GM21515 (cell line): Measurements from ENCODE around the gene BMP10.

ENCODE experiments used
- ATAC-seq: cut with Tn5 transposase; IDR thresholded peaks from one replicate; pipeline ENCODE4 v1.9.1; 2021; ENCODE audit not compliant: unreplicated experiment

BMP10 gene

GRCh38 chr2:68853915-68854314 lies 17.3 kb downstream of the BMP10 start:
- no peak for ATAC-seq

DNA sequence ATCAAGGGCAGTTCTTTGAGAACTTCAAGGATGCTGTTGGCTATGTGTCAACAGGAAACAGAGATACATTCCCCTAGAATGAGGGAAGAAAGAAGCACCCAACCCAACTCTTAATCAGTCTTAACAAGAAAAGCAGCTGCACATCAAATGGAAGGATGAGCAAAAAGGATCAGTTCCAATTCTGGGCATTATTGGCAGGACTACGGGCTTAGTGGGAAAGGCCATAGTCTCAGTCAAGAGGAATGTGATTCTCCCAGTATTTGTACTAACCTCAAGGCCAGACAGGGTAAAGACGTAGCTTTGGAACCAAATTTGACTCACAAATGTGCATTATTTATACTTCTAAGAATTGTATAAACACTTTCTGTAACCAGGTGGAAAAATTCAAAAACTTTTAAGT lies 18.2 kb downstream of the BMP10 start:
- ATAC-seq: no peak

DNA sequence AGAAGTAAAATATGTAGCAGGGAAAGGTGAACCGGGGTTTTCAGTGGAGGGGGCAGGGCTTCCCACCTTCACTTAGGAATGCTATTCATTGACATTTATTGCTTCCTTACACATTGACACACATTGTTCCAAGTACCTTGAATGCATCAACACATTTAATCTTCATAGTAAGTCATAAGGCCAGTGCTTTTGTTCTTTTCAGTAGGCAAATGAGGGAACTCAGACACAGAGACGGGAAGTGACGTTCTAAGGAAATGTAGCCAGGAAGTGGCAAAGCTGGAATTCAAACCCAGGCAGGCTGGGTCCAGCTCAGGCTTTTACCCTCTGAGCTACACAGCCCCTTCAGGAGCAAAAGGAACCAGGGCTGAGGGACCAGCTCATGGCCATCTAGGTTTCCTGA lies 20.7 kb downstream of the BMP10 start:
- ATAC-seq: no peak

DNA sequence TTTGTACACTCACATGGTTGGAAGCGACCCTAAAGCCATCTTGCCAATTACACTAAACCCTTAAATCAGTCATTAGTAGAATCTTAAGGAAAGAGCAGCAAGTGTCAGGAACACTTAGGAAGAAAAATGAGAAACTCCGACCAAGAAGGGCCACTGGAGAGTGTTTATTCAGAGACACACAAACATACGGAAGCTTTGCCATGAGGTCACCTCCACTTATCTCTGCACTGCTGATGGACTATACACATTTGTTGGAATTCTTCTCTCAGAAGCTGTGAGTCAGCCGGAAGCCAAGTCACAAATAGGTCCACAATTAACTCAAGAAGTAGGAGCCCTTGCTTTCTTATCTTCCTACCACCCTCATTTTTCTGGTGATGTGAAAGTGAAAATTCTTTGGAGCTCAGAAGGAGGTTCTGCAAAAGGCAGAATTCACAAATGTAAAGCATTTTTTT lies 21.6 kb downstream of the BMP10 start:
- ATAC-seq: no peak

GRCh38 chr2:68847751-68848150 lies 23.4 kb downstream of the BMP10 start:
- ATAC-seq: no peak

DNA sequence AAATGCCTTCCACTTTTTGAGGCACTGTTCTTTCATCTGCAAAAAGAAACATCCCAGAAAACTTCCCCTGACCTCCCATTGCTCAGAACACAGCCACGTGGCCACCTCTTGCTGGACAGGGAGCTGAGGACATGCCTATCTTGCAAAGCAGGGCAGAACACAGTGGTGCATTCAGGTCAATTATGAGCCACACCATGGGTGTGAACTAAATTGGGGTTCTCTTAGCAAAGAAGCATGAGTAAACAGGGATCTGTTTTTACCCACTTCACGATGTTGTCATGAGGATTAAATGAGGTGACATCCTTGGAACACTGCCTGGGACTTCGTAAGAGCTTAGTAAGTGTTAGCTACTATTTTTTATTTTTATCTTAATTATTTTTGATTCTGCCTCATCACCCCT lies 25.1 kb downstream of the BMP10 start:
- ATAC-seq: no peak

DNA sequence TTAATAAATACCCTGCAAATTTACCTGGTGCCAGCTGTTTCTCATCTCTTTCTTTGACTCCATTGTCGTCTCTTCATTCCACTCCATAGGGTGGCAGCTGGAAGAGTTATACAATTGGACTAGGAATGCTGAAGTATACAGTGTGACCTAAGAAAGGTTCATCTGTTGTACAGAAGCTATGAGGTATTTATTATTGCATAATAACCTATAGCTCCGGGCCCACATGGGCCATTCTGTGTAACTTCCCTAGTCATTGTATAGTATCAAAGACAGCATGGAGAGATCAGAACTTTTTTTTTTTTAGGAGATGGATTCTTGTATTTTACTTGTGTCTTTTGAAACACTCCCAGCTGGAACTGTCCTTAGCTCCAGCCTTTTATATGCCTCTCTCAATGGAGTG lies 26.2 kb downstream of the BMP10 start:
- no peak for ATAC-seq

DNA sequence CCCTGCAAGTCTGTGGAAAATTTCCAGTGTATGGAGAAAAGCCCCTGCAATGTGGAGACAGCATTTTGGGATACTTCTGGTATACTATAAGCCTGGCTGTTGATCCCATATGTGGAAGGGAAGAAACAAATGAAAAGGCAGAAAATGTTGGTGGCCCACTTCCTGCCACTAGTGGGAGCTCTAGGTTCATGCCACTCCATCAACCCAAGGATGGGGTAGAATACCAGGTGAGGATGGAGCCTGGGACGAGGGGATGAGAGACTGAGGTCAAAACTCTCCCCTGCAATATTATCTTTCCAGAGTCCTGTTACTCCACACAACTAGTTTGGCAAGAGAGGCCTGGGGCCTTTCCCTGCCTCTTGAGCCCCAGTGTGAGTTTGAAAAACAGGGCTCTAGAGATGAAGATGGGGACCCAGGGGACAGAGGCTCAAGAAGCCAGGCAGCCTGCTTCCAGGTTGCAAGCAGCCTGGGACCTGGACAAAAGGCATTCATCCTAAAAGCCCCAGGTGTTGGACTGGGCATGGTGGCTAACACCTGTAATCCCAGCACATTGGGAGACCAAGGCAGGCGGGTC lies 31.9 kb downstream of the BMP10 start:
- ATAC-seq: no peak

DNA sequence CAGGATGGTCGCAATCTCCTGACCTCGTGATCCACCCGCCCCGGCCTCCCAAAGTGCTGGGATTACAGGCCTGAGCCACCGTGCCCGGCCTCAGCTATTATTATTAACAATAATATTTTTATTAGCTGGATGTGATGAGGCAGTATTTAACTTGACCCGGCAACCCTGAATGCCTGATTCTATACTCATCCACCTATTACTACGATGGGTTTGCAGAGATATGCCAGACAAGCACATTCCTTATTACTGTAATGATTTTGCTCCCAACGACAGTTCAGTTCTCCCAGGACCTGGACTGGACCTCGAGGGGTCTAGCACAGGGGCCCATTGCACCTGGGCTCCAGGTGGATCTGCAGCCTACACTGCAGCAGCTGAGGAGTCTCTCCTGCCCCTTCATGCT lies 32.6 kb downstream of the BMP10 start:
- no peak for ATAC-seq

DNA sequence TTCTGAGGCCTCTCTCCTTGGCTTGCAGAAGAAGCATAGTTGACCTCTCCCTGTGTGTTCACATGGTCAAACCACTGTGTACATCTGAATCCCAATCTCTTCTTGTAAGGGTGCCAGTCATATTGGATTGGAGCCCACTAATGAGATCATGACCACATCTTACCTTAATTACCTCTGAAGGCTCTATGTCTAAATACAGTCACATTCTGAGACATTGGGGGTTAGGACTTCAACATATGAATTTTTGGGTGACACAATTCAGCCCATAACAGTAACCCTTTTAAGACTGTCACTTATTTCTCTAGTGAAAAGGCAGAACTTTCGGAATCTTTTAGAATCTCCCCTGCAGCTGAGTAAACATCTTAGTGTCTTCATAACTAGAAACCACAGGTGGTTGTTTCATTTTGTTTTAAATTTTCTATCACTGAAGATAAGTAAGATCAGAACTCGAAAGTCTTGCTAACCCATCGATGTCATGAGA lies 33.3 kb downstream of the BMP10 start:
- ATAC-seq: no peak

DNA sequence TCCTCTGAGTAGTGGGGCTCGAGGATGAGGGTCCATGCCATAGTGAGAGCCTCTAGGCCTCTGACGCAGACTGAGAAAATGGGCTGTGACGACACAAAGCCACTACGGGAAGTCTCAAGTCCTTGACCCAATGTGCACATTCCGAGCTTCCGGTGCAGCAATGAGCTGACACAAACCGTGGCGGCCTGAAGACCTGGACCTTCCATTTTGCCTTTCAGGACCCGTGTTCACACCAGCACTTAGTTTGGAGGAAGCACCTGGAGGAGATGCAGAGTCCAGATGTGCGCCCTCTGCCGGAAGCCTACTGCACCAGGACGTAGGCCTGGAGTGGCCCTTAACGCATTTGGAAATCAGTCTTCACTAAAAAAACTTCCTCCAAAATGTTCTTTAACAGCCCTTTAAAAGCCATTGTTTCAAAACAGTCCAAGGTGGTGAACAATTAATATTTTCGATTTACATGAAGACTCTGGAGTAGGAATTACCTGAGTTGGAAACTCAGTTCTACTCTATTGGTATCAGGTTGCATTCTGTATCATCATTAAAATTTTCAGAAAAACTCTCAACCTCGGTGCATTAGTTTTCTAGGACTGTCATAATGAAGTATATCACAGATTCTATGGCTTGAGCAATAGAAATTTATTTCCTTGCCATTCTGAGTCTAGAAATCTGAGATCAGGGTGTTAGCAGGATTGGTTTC lies 33.9 kb downstream of the BMP10 start:
- ATAC-seq: peak; percentile 55

GRCh38 chr2:68835621-68836020 lies 35.6 kb downstream of the BMP10 start:
- ATAC-seq: no peak

GRCh38 chr2:68834737-68835376 lies 36.3 kb downstream of the BMP10 start:
- no peak for ATAC-seq

DNA sequence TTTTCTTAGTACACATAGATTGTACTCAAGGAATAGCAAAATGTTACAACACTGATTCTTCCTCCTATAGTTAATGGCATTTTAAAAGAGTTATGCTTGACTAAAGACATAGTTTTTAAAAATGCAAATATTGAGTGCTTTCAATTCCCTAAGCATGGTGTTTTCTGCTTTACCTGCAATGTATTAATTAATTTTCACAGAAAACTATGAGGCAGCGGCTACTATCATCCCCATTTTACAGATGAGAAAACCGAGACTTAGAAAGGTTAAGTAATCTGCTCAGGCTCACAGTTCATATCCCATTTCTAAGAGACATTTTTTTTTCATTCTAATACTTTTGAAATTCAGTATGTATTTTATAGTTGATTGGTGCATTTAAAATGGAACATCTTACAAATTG lies 38.0 kb downstream of the BMP10 start:
- no peak for ATAC-seq

- ATAC-seq: peak; percentile 50
These were observed 38.8 kb downstream of the BMP10 start for GRCh38 chr2:68832233-68832869.

DNA sequence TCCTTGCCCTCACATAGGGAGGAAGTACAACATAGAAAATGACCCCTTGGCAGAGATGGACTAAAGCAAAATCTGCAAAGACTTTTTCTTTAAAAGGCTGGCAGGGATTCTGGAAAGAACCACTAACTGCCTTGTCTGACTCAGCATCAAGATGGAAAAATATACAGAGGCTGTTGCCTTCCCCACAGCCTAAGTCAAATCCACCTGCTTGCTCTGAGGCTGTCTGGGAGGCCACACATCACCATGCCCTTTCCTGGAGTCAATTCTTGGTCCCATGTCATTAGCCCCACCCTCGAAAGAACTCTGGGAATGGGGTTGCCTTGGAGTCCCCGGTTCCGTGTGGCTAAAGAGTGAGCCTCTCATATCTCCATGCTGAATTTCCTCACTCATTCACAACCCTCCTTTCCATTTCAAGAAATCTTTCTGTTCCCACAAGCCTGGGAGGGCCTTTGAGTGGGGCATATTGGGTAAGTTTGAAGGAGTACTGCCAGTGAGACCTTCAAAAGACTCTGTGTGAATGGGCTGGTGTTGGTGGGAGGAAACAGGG lies 39.4 kb downstream of the BMP10 start:
- ATAC-seq: no peak

- ATAC-seq: no peak
These were observed 41.4 kb downstream of the BMP10 start for GRCh38 chr2:68829749-68830148.

DNA sequence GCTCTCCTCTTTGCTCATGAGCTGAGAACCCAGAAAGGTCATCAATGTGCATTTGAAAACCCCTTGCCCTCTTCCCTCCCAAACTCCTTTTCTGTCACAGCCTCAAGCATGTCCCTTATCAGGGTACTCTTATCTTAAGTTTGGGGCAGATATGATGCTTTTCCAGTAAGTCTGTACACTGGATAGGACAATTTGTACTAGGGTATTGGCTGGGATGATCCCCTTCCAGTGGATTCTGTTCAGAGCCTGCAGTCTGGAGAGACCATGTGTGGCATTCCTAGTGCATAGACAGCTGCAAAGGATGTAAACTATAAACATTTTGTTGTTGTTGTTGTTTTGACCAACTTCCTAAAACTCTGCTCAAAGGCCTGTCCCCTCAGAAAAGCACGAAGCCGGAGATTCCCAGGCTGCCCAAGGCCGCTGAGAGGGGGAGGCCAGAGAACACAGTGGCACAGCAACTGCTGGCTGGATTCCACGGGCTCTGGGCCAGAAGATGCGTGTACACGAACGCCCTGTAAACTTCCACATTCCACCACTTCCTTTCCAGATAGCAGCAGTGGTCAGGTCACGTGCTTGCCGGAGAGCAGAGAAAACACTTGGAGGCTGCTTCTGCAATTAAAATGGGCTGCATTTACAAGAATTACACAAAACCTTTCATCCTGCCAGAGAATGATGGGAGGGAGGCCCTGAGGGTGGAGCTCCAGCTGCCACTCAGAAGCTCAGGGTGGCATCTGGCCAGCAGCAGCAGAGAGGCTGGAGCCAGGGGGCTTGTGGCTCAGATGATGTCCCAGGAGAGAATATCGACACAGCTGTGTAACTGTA lies 42.1 kb downstream of the BMP10 start:
- no peak for ATAC-seq

GRCh38 chr2:68827666-68828065 lies 43.5 kb downstream of the BMP10 start:
- ATAC-seq: no peak

DNA sequence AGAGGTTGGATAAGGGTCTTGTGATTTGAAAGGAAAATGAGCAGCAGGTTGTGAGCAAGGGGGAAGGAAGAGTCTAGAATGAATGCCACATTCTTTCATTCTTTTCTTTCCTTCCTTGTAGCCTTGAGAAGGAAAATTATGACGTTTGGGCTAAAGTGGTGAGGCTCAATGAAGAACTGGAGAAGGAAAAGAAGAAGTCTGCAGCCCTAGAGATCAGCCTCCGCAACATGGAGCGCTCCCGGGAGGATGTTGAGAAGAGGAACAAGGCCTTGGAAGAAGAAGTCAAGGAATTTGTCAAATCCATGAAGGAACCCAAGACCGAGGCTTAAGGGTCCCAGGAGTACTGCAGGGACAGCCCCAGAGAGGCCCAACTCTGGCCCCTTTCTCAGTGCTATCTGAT lies 45.3 kb downstream of the BMP10 start:
- ATAC-seq: no peak

- ATAC-seq: no peak
These were observed 46.4 kb downstream of the BMP10 start for GRCh38 chr2:68824831-68825230.
